Measurements from ENCODE around the gene TAF1D.
"Not testable (repeated sequence)": the region's sequence is repeated elsewhere in the genome, so short reads cannot be mapped to it uniquely, and the experiment has no call there.

TAF1D gene, protein sequence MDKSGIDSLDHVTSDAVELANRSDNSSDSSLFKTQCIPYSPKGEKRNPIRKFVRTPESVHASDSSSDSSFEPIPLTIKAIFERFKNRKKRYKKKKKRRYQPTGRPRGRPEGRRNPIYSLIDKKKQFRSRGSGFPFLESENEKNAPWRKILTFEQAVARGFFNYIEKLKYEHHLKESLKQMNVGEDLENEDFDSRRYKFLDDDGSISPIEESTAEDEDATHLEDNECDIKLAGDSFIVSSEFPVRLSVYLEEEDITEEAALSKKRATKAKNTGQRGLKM

GRCh38 chr11:93741094-93741881, at the start of gene TAF1D, which contains the start of gene C11orf54:
TSS of gene TAF1D (minus strand) at chr11:93741495. CDS start at chr11:93739304, 2,191 bp downstream.
TSS of gene C11orf54 (plus strand) at chr11:93741672. CDS start at chr11:93747394, 5,722 bp downstream.
- peak; percentile 71 for DNase-seq

- no peak for DNase-seq
Observed at GRCh38 chr11:93784935-93785360, 43.7 kb upstream of the TAF1D start.

- DNase-seq = peak; percentile 52
Observed at GRCh38 chr11:93784145-93784934, 43.0 kb upstream of the TAF1D start, which contains the start of gene MED17. TSS of gene MED17 (plus strand) at chr11:93784282. CDS start at chr11:93784514, 232 bp downstream.

DNA sequence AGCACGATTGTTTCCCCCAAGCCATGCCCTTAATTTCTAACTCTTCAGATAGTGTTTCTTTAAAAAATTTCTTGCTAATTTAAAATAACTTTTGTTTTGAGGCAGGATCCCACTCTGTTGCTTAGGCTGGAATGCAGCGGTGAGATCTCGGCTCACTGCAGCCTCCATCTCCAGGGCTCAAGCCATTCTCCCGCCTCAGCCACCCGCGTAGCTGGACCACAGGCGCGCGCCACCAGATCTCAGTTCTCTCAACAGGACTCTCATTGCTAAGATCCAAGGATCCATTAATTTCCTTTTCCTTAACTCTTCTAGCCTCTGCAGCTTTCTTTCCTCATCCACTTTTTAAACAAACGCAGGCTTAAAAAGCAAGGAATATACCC, 42.5 kb upstream of the TAF1D start:
- DNase-seq = no peak

DNA sequence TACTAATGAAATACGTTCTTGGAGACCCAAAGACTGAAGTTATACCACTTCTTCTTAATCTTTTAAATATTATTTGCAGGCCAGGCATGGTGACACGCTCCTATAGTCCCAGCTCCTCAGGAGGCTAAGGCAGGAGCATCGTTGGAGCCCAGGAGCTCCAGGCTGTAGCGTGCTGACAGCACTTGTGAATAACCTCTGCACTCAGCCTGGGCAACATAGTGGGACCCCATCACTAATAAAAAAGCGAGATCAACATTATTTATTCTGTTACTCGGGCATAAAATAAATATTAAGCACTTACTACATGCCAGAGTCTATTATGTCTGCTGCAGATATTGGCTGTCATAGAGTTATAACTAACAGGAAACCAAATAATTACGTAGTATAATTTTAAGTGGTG, 42.1 kb upstream of the TAF1D start:
- no peak for DNase-seq

DNA sequence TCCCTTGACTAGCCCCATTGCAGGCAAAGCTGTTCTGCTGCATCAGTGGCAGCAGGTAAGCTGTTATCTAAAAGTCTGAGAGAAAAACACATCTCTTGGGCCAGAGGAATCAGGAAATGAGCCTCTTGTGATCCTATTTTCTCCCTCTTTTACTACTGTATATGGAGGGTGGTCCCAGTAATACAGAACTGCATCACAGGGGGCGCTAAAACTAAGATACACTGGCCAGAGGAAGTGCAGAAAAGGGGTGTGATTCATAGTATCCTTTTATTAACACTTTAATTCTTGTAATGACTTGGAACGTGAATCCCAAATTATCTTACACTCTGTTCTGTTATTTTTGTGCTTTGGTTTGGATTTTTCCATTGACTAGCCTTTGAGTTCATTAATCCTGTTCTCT, 34.0 kb upstream of the TAF1D start:
- no peak for DNase-seq

DNA sequence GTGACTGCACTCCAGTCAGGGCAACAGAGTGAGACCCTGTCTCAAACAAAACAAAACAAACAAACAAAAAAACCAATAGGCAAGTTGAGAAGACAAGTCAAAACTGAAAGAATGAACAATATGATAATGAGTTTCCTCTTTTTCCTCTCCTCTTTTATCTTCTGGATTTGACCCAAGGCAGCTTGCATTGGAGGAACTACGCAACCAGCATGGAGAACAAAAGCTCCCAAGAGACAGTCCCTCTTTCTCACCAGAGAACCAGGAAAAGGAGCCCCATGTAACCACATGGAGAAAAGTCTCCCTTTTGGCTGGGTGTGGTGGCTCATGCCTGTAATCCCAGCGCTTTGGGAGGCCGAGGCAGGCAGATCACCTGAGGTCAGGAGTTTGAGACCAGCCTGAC, 33.3 kb upstream of the TAF1D start:
- DNase-seq = not testable (repeated sequence)

DNA sequence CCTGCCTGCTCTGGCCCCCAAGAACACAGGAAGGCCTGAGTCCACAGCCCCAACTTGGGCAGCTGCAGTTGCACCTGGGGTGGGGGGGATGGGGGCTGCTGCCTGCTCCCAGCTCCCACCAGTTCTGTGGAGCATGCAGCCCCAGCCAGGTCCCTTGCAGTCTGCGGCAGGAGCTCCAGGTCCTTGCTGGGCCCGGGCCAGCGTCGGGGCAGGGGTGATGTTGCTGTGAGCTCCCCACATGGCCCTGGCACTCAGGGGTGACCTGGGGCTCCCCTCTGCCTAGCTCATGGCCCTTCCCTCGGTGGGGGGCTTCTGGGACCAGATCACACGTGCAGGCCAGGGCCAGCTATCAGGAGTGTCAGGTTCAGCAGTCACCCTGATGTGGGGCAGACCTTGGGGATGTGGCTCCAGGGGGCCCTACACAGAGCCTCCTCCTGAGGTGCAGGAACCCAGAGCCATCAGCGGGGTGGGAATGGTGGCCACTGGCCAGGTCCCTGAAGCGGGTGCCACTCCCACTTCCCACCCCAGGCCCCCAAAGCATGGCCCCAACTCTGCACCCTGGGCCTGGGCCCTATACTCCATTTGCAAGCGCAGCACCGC, 32.4 kb upstream of the TAF1D start:
- DNase-seq = no peak

- no peak for DNase-seq
Observed at GRCh38 chr11:93773045-93773477, 31.8 kb upstream of the TAF1D start.

- DNase-seq = no peak
Observed at GRCh38 chr11:93772123-93772522, 30.8 kb upstream of the TAF1D start.

DNA sequence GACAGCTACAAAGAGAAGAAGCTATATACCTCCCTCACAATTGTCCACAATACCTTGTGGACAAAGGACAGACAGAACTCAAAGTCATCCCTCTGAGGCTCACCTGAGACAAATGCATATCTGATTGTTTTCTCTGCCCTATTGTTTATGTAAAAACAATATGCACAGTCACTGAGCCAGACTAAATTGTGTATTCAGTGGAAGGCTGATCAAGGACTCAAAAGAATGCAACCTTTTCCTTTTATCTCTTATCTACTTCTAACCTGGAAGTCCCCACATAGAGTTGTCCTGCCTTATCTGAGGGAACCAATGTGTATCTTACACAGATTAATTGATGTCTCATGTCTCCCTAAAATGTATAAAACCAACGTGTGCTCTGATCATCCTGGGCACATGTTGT, 28.9 kb upstream of the TAF1D start:
- no peak for DNase-seq

- DNase-seq = no peak
Observed at GRCh38 chr11:93767018-93767417, 25.7 kb upstream of the TAF1D start.

- no peak for DNase-seq
Observed at GRCh38 chr11:93766504-93766903, 25.2 kb upstream of the TAF1D start.

DNA sequence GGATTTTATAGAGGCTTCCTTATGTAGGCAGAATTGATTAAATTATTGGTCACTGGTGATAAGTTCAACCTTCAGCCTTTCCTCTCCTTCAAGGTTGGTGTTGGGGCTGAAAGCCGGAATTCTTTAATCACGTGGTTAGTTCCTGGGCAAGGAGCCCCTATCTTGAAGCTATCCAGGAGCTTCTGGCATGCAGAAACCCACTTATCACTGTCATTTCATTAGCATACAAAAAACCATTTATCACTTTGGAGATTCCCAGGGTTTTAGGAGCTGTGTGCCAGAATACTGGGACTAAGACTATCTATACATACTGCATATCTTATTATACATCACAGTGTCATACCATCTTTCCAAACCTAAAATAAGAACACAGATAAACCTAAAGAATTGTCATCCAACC, 24.3 kb upstream of the TAF1D start:
- no peak for DNase-seq

DNA sequence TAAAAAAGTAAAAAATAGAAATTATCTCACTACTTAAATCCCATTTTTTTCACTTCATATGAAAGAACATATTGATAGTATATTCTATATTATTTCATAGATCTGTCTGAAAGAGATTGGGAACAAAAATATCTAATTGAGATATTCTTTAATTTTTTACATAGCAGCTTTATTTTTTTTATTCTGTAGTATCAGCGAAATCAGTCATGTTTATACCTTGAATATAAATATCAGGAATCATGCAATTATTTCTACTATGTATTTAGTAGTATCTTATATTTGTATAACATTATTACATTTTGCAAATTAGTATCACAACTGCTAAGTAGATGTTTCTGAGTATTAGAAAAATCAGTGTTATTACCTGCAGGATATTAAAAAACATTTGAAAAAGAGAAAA, 20.6 kb upstream of the TAF1D start:
- DNase-seq = no peak

GRCh38 chr11:93759123-93759522, 17.8 kb upstream of the TAF1D start:
- not testable (repeated sequence) for DNase-seq

DNA sequence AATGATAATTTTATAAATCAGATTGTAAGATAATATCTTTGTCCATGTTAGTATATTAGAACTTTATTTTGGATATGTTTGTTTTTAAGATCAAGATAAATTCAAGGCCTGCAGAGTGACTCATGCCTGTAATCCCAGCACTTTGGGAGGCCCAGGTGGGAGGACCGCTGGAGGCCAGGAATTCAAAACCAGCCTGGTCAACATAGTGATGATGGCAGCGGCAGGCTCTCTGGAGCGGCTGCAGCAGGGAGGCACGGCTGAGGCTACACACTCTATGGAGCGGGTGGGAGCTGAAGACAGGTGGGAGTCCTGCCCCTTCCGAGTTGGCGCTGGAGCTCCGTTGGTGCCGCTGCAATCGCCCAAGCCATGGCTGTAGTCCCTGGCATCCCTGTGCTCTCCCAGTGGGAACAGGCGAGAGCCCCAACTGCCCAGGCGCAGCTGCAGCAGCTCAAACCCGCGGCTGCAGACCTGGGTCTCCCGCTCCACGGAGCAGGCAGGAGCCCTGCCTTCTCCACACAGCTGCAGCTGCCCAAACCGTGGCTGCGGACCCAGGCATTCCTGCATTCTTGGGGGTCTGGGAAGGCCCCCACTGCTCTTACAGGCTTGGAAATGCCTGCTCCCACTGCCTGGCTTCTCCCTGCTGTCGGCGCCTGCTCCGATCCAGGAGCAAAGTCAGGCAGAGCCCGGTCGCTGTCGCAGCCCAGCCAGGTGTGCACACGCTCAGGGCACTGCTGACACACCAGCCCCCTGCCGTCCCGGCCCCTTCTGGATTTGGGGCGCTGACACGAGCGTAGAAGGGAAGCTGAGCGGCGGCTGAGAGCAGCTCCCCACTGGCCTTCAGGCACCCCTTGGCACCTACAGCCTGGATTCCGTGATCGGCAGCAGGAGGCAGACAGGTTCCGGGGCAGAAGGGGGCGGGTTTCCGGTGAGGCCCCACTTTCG, 16.9 kb upstream of the TAF1D start:
- no peak for DNase-seq

- DNase-seq = no peak
Observed at GRCh38 chr11:93757301-93757700, 16.0 kb upstream of the TAF1D start.

- no peak for DNase-seq
Observed at GRCh38 chr11:93756748-93757147, 15.5 kb upstream of the TAF1D start.

GRCh38 chr11:93753241-93753640, 11.9 kb upstream of the TAF1D start:
- DNase-seq = no peak

DNA sequence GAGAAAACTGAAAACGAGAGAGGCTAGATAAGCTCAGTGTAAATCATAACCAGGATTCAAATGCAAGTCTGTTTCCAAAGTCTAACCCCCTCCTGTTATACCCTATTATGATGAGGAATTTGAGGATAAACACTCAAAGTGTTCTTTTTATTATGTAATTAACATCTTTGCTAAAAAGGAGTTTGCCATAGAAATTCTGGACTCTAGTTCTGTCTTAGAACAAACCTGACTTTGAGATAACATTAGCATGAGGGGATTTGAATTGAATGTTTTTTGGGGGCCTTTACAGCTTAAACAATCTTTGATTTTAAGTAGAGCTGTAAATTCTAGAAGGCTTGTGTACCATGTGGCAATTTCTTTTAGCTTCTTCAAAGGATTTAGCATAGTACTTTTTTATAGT, 9.7 kb upstream of the TAF1D start:
- DNase-seq = no peak

- no peak for DNase-seq
Observed at GRCh38 chr11:93747122-93747521, 5.8 kb upstream of the TAF1D start.
